ENCODE data around the gene FAM210A. TPM values are rescaled to one million over a fixed set of nuclear protein-coding genes. Genes with fewer than 3 reads are reported as not detected.

The FAM210A gene
- total and polyA plus RNA-seq, 8 donors = 11.1 to 18.2 (median 15.9) TPM

- DNase-seq = no peak
- no peak for TF ChIP-seq CTCF (IDR thresholded peaks at IDR 0.05)
- H3K4me1 ChIP-seq = no peaks in the 10 kb centered on the region
- no peaks in the 10 kb centered on the region for H3K27me3 ChIP-seq
- no peak overlapping the region for H3K27ac ChIP-seq
- no peak for ATAC-seq
- H3K9me3 ChIP-seq = no peaks in the 10 kb centered on the region
- no peak overlapping the region for H3K4me3 ChIP-seq
- H3K36me3 ChIP-seq = no peaks in the 10 kb centered on the region
- intact Hi-C loops (cut with DNase I) = no loop called here
These were observed 49.9 kb downstream of the FAM210A start for GRCh38 chr18:13676471-13676870.

- DNase-seq (no peak), ATAC-seq (no peak)
- Histone ChIP-seq H3K4me3 (no peak overlapping the region), H3K27me3 (no peaks in the 10 kb centered on the region), H3K27ac (no peak overlapping the region), H3K4me1 (no peaks in the 10 kb centered on the region), H3K36me3 (peaks cover 0 to 5% of the 10 kb centered on the region in 2 donors), H3K9me3 (no peaks in the 10 kb centered on the region)
- no peak for TF ChIP-seq CTCF (IDR thresholded peaks at IDR 0.05)
- intact Hi-C loops (cut with DNase I) = no loop called here
These were observed 53.7 kb downstream of the FAM210A start for GRCh38 chr18:13672657-13673056.

- DNase-seq = no peak
- peaks cover 0 to 22% of the 10 kb centered on the region in 2 donors for H3K36me3 ChIP-seq
- no peaks in the 10 kb centered on the region for H3K9me3 ChIP-seq
- H3K27ac ChIP-seq = no peak overlapping the region
- no peaks in the 10 kb centered on the region for H3K27me3 ChIP-seq
- no peak overlapping the region for H3K4me3 ChIP-seq
- no peak for ATAC-seq
- no peaks in the 10 kb centered on the region for H3K4me1 ChIP-seq
- no peak for TF ChIP-seq CTCF (IDR thresholded peaks at IDR 0.05)
- intact Hi-C loops (cut with DNase I) = no loop called here
These were observed 64.5 kb downstream of the FAM210A start for GRCh38 chr18:13661779-13662256.

- Histone ChIP-seq H3K4me1 (no peaks in the 10 kb centered on the region), H3K27ac (no peak overlapping the region), H3K4me3 (no peak overlapping the region), H3K9me3 (no peaks in the 10 kb centered on the region), H3K27me3 (no peaks in the 10 kb centered on the region), H3K36me3 (peaks cover 0 to 16% of the 10 kb centered on the region in 2 donors)
- no peak for ATAC-seq
- no peak for TF ChIP-seq CTCF (IDR thresholded peaks at IDR 0.05)
- DNase-seq = no peak
- intact Hi-C loops (cut with DNase I) = no loop called here
These were observed 65.1 kb downstream of the FAM210A start for GRCh38 chr18:13661051-13661778.

- intact Hi-C loops (cut with DNase I) = no loop called here
- ATAC-seq (no peak), DNase-seq (no peak)
These were observed 65.8 kb downstream of the FAM210A start for GRCh38 chr18:13660510-13660909.

More at GRCh38 chr18:13660510-13660909, 65.8 kb downstream of the FAM210A start:
- no peak overlapping the region for H3K27ac ChIP-seq
- H3K27me3 ChIP-seq = no peaks in the 10 kb centered on the region
- peaks cover 0 to 13% of the 10 kb centered on the region in 2 donors for H3K36me3 ChIP-seq
- H3K9me3 ChIP-seq = no peaks in the 10 kb centered on the region
- H3K4me1 ChIP-seq = no peaks in the 10 kb centered on the region
- H3K4me3 ChIP-seq = no peak overlapping the region
- TF ChIP-seq CTCF (IDR thresholded peaks at IDR 0.05) = no peak

All from left lung (tissue), 10 donors.